Activated naive CD8-positive, alpha-beta T cell treated with anti-CD3 and anti-CD28 coated beads, Interleukin-2, amount 10 ng/mL, durations not matched to agents 7 days and 5 days (primary cell): Measurements from ENCODE around the gene PIK3CD. TPM values are rescaled to one million over a fixed set of nuclear protein-coding genes. Genes with fewer than 3 reads are reported as not detected.
"Not testable (repeated sequence)": the region's sequence is repeated elsewhere in the genome, so short reads cannot be mapped to it uniquely, and the experiment has no call there.

Experiments used
- ATAC-seq: fragments of 150-1000 bp; cut with Tn5 transposase; one replicate; pipeline ENCODE4 v1.10.0; 2021; ENCODE audit warnings: low read depth, moderate library complexity
- POLR2A ChIA-PET: fragments of 350-600 bp; sonication (Branson Sonifier 250); formaldehyde crosslinking; loops from one replicate; lab custom pipeline; 2021; ENCODE audit warnings: antibody characterized with exemption; lab: Charles Lee
- DNase-seq: peaks from one replicate; pipeline ENCODE4 v3.0.0; 2021
- H3K27ac Mint-ChIP-seq: one replicate; pipeline ENCODE4 v1.8.0; 2022; ENCODE audit warnings: mild to moderate bottlenecking, mixed read lengths
- H3K27me3 Mint-ChIP-seq: one replicate; pipeline ENCODE4 v1.8.0; 2022; ENCODE audit warnings: mild to moderate bottlenecking, moderate library complexity, mixed read lengths
- H3K36me3 Mint-ChIP-seq: one replicate; pipeline ENCODE4 v1.8.0; 2021; ENCODE audit warnings: mild to moderate bottlenecking, mixed read lengths
- H3K4me1 Mint-ChIP-seq: one replicate; pipeline ENCODE4 v1.8.0; 2021; ENCODE audit warnings: mixed read lengths
- H3K4me3 Mint-ChIP-seq: one replicate; pipeline ENCODE4 v1.8.0; 2022; ENCODE audit warnings: mild to moderate bottlenecking, moderate library complexity, mixed read lengths
- H3K9me3 Mint-ChIP-seq: one replicate; pipeline ENCODE4 v1.8.0; 2021; ENCODE audit warnings: mixed read lengths
- total RNA-seq, 2 experiments: library from RNA; stranded (reverse); gene quantifications; one replicate each; pipeline ENCODE4 v1.2.3, GENCODE V29; 2021

Gene PIK3CD
- total RNA-seq, 2 experiments from 2014 or later, result 250 TPM

DNA sequence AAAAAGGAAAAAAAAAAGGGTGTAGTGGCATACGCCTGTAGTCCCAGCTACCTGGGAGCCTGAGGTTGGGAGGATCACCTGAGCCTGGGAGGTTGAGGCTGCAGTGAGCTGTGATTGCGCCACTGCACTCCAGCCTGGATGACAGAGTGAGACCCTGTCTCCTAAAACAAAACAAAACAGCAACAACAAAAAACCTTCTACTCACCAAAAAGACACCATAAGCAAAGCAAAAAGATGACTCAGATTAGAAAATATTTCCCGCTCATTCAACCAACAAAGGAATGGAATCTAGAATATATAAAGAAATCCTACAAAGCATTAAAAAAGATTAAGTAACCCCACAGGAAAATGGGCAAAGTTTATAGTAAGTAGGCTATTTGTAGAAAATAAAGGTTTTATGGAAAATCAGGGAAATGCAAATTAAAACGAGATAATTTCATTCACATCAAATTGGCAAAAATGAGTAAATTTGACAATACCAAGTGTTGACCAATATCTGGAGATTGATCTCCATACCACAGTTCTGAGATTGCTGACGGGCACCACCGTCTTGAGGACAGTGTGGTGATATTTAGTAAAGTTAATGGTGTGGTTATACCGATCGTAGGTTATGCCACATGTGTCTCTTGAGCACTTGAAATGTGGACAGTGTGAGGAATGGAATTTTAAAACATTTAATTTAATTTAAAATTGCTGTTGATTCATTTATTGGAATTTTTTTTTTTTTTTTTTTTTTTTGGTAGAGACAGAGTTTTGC is 54.0 kb downstream of the PIK3CD start:
- POLR2A ChIA-PET, result interaction anchor here (0.7 to 3.9 kb wide), 6 partner anchors 11 to 116 kb away, joined by 4 to 28 read pairs (median 4); no protein-coding TSS in a partner anchor

DNA sequence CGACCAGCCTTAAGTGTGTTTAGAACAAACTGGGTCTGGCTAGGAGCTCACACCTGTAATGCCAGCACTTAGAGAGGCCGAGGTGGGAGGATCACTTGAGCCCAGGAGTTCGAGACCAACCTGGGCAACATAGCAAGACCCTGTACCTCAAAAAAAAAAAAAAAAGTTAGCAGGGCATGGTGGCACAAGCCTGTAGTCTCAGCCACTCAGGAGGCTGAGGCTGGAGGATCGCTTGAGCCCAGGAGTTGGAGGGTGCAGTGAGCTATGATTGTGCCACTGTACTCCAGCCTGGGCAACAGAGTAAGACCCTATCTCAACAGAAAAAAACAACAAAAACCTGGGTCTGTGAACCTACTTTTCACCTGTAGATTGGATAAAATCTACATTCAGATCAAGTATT is 54.6 kb downstream of the PIK3CD start:
- Mint-ChIP-seq H3K27ac (no peak overlapping the region), H3K36me3 (peaks cover 59% of the 10 kb centered on the region), H3K9me3 (peaks cover 4% of the 10 kb centered on the region), H3K4me3 (no peak overlapping the region), H3K4me1 (peaks cover 54% of the 10 kb centered on the region), H3K27me3 (no peaks in the 10 kb centered on the region)
- POLR2A ChIA-PET, result interaction anchor here (0.7 to 3.9 kb wide), 4 partner anchors 10 to 118 kb away, joined by 3 to 28 read pairs (median 4); no protein-coding TSS in a partner anchor
- no peak for DNase-seq
- no peak for ATAC-seq

More for the DNA sequence above, 54.0 kb downstream of the PIK3CD start:
- peak overlapping the region; percentile 6 for H3K4me3 Mint-ChIP-seq
- H3K27ac Mint-ChIP-seq, result peak overlapping the region; percentile 70
- no peaks in the 10 kb centered on the region for H3K27me3 Mint-ChIP-seq
- DNase-seq (no peak), ATAC-seq (no peak)
- peaks cover 59% of the 10 kb centered on the region for H3K36me3 Mint-ChIP-seq
- peaks cover 4% of the 10 kb centered on the region for H3K9me3 Mint-ChIP-seq
- H3K4me1 Mint-ChIP-seq, result peaks cover 58% of the 10 kb centered on the region

DNA sequence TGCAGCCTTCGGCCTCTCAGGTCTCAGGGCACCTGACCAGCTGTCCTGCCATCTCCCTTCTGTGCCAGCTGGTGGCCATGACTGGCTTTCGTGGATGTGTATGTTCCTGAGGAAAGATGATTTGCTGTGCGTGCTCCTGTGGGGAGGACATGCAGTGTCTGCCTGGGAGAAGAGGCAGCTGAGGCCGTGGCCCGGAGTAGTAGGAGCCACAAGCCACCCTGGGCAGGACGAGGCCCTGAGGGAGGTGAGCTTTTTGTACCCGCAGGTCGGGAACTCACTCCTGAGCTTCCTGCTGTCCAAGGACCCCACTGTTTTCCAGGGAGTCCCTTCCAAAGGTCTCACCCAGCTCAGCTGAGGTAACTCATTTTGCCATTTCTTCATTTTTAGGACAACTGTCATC is 58.5 kb downstream of the PIK3CD start:
- no peaks in the 10 kb centered on the region for H3K27me3 Mint-ChIP-seq
- H3K9me3 Mint-ChIP-seq, result no peaks in the 10 kb centered on the region
- DNase-seq (no peak), ATAC-seq (no peak)
- H3K4me1 Mint-ChIP-seq, result peaks cover 57% of the 10 kb centered on the region
- POLR2A ChIA-PET, result no interaction called here
- H3K36me3 Mint-ChIP-seq, result peaks cover 56% of the 10 kb centered on the region
- peak overlapping the region; percentile 70 for H3K27ac Mint-ChIP-seq
- H3K4me3 Mint-ChIP-seq, result no peak overlapping the region

DNA sequence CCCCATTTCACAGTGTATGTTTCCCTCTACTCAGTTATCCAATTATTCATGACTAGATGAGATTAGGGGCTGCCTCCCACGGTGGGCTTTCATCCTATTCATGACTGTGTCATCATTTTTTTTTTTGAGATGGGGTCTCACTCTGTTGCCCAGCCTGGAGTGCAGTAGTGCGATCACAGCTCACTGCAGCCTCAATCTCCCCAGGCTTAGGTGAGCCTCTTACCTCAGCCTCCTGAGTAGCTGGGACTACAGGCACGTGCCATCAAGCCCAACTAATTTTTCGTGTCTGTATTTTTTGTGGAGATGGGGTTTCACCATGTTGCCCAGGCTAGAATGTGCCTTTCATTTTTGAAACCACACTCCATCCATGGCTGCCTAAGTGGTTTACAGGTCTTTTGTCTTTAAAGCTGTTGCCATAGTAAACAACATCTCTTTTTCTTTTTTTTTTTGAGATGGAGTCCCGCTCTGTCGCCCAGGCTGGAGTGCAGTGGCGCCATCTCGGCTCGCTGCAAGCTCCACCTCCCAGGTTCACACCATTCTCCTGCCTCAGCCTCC is 60.0 kb downstream of the PIK3CD start:
- Mint-ChIP-seq H3K4me3 (peak overlapping the region; percentile 22), H3K36me3 (peaks cover 59% of the 10 kb centered on the region), H3K4me1 (peaks cover 50% of the 10 kb centered on the region), H3K27me3 (no peaks in the 10 kb centered on the region), H3K27ac (peak overlapping the region; percentile 70), H3K9me3 (no peaks in the 10 kb centered on the region)
- POLR2A ChIA-PET, result interaction anchor here (1.5 kb wide), 1 partner anchor 82 kb away, joined by 5 read pairs; no protein-coding TSS in a partner anchor
- ATAC-seq (no peak), DNase-seq (no peak)

DNA sequence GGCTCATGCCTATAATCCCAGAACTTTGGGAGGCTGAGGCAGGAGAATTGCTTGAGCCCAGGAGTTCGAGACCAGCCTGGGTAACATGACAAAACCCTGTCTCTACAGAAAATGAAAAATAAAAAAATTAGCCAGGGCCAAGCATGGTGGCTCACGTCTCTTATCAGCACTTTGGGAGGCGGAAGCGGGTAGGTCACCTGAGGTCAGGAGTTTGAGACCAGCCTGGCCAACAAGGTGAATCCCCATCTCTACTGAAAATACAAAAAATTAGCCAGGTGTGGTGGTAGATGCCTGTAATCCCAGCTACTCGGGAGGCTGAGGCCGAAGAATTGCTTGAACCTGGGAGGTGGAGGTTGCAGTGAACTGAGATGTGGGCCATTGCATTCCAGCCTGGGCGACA is 61.2 kb downstream of the PIK3CD start:
- POLR2A ChIA-PET, result interaction anchor here (0.8 to 9.8 kb wide), 5 partner anchors 10 to 84 kb away, joined by 4 to 122 read pairs (median 6); no protein-coding TSS in a partner anchor
- peaks cover 53% of the 10 kb centered on the region for H3K4me1 Mint-ChIP-seq
- H3K27ac Mint-ChIP-seq, result peak overlapping the region; percentile 81
- peak overlapping the region; percentile 52 for H3K4me3 Mint-ChIP-seq
- H3K36me3 Mint-ChIP-seq, result peaks cover 62% of the 10 kb centered on the region
- not testable (repeated sequence) for H3K27me3 Mint-ChIP-seq, DNase-seq, ATAC-seq, H3K9me3 Mint-ChIP-seq

DNA sequence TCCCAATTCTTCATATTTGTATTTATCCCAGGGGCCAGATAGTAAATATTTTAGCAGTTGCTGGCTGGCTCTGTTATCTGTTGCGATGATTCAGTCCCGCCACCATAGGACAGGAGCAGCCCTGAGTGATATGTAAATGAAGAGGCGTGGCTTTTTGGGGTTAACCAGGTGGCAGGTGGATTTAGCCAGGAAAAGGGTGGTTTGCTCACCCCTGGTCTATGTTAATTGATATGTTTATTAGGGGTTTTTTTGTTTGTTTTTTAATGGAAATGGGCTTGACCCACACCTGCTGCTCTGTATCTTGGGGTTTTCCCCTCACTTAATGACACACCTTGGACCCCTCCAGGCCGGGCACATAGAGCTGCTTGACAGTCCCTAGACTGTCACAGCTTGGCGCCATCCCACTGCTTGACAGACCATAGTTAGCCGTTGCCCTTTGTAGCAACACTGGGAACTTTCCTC is 62.8 kb downstream of the PIK3CD start:
- DNase-seq, result no peak
- Mint-ChIP-seq H3K27me3 (no peaks in the 10 kb centered on the region), H3K27ac (peak overlapping the region; percentile 99), H3K4me3 (peak overlapping the region; percentile 95), H3K36me3 (peaks cover 65% of the 10 kb centered on the region), H3K4me1 (peaks cover 58% of the 10 kb centered on the region), H3K9me3 (no peaks in the 10 kb centered on the region)
- ATAC-seq, result no peak
- POLR2A ChIA-PET, result interaction anchor here (0.8 to 9.8 kb wide), 9 partner anchors 12 to 125 kb away, joined by 4 to 130 read pairs (median 7); partner anchors contain the start of gene PIK3CD

DNA sequence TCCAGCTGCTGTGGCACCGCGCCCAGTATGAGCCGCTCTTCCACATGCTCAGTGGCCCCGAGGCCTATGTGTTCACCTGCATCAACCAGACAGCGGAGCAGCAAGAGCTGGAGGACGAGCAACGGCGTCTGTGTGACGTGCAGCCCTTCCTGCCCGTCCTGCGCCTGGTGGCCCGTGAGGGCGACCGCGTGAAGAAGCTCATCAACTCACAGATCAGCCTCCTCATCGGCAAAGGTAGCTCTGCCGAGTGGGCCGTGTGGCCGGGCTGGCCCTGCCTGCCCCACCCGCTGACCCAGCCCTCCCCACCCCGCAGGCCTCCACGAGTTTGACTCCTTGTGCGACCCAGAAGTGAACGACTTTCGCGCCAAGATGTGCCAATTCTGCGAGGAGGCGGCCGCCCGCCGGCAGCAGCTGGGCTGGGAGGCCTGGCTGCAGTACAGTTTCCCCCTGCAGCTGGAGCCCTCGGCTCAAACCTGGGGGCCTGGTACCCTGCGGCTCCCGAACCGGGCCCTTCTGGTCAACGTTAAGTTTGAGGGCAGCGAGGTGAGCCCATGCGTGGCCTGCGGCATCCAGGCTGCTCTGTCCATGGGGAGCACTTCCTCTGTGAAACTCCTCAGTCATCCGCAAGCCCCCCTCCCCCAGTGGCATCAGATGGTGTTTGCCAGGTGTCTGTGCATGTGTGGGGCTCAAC is 64.2 kb downstream of the PIK3CD start:
- Mint-ChIP-seq H3K4me3 (peak overlapping the region; percentile 95), H3K36me3 (peaks cover 65% of the 10 kb centered on the region), H3K9me3 (no peaks in the 10 kb centered on the region), H3K27me3 (no peaks in the 10 kb centered on the region), H3K4me1 (peaks cover 57% of the 10 kb centered on the region), H3K27ac (peak overlapping the region; percentile 99)
- ATAC-seq, result peak; percentile 50
- POLR2A ChIA-PET, result interaction anchor here (0.5 to 9.8 kb wide), 14 partner anchors 9 to 797 kb away, joined by 3 to 346 read pairs (median 8); partner anchors contain the start of gene PIK3CD
- peak; percentile 78 for DNase-seq

DNA sequence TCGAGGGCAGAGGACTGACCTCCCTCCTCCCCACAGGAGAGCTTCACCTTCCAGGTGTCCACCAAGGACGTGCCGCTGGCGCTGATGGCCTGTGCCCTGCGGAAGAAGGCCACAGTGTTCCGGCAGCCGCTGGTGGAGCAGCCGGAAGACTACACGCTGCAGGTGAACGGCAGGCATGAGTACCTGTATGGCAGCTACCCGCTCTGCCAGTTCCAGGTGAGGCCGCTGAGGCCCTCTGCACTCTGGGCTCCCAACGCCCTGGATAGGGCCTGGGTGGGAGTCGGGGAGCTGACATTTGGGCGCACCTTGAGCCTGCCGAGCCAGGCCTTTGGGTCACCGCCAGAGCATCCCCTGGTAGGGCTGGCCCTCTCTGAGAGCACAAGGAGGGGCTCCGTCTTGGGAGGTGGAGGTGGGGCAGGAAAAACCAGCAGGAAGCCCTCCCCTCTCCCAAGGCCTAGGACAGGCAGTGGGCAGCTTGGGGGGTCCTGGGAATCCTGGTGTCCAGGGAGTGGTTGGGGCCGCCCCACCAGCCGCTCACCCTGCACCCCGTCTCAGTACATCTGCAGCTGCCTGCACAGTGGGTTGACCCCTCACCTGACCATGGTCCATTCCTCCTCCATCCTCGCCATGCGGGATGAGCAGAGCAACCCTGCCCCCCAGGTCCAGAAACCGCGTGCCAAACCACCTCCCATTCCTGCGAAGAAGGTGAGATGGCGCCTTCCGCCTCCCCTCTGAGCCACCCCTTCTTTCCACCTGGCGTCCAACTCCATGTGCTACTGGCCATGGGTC is 65.1 kb downstream of the PIK3CD start:
- Mint-ChIP-seq H3K4me1 (peaks cover 54% of the 10 kb centered on the region), H3K4me3 (peak overlapping the region; percentile 95), H3K27me3 (no peaks in the 10 kb centered on the region), H3K36me3 (peaks cover 61% of the 10 kb centered on the region), H3K9me3 (no peaks in the 10 kb centered on the region), H3K27ac (peak overlapping the region; percentile 99)
- POLR2A ChIA-PET, result interaction anchor here (0.5 to 9.8 kb wide), 21 partner anchors 8 to 798 kb away, joined by 3 to 346 read pairs (median 5); partner anchors contain the start of gene PIK3CD
- peak; percentile 62 for DNase-seq
- no peak for ATAC-seq

DNA sequence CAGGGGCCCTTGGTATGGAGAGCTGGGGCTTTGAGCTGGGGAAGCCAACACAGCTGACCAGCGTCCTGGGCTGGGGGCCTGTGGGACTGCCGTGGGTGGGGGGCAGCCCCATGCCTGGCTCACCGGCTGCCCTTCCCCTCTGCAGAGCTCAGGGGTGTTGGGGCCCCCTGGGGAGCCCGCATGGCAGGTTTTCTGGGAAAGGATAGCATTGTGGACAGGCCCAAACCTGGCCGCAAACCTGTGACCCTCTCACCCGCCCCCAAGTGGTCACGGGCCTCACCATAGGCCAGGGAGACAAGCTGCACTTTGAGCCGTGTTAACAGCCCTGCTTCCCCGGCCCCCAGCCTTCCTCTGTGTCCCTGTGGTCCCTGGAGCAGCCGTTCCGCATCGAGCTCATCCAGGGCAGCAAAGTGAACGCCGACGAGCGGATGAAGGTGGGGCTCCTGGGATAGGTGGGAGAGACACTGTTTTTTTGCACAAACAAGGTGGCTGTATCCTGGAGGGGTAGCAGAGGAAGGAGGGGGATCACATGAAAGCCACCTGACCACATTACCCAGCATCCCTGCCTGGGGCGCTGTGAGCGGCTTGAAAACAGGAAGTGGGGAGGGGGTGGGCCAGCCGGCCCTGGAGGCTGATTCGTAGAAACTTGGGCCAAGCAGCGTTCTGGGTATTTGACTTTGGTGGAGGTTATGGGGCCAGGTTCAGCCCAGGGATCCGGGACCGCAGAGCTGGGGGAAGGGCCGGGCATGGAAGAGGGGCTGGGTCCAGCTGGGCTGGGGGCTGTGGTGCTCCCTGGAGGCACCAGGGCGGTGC is 65.9 kb downstream of the PIK3CD start:
- DNase-seq (peak; percentile 85), ATAC-seq (peak; percentile 67)
- Mint-ChIP-seq H3K4me3 (peak overlapping the region; percentile 95), H3K27ac (peak overlapping the region; percentile 99), H3K9me3 (no peaks in the 10 kb centered on the region), H3K27me3 (no peaks in the 10 kb centered on the region), H3K4me1 (peaks cover 53% of the 10 kb centered on the region), H3K36me3 (peaks cover 60% of the 10 kb centered on the region)
- POLR2A ChIA-PET, result interaction anchor here (0.5 to 9.8 kb wide), 17 partner anchors 11 to 155 kb away, joined by 3 to 346 read pairs (median 6); partner anchors contain the start of gene PIK3CD

DNA sequence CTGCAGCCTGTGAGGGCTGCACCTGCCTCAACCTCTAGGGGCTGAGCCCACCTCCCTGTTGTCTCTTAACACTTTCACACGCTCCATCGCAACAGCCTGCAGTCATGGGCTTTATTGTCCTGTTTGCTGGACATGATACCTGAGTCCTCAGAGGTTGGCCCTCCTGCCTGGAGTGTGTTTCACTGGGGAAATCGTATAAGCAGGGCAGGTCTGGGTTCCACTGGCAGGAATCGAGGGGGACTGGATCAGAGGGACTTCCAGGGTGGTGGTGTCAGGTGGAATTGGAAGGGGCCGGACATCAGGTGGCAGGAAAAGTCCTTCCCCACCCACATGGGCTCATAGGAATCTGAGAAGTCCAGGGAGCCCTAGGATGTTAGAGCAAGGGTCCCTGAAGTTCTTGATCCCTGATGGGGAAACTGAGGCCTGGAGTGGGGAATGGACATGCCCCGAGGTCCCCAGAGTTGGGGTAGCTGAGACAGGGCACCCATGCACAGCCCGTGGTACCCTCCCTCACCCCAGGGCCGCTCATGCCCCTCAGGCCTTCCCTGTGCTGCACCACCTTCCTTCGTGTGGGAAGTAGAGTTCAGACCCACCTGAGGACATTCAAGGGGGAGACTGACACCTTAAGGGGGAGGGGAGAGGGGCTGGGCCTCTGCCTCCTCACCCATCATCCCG is 66.6 kb downstream of the PIK3CD start:
- Mint-ChIP-seq H3K36me3 (peaks cover 60% of the 10 kb centered on the region), H3K27ac (peak overlapping the region; percentile 99), H3K27me3 (no peaks in the 10 kb centered on the region), H3K9me3 (no peaks in the 10 kb centered on the region), H3K4me1 (peaks cover 49% of the 10 kb centered on the region), H3K4me3 (peak overlapping the region; percentile 95)
- no peak for ATAC-seq
- POLR2A ChIA-PET, result interaction anchor here (0.5 to 9.8 kb wide), 11 partner anchors 11 to 88 kb away, joined by 3 to 346 read pairs (median 28); partner anchors contain the start of gene PIK3CD
- no peak for DNase-seq
